ENCODE data around the gene DSCAM.

Gene DSCAM

DNA sequence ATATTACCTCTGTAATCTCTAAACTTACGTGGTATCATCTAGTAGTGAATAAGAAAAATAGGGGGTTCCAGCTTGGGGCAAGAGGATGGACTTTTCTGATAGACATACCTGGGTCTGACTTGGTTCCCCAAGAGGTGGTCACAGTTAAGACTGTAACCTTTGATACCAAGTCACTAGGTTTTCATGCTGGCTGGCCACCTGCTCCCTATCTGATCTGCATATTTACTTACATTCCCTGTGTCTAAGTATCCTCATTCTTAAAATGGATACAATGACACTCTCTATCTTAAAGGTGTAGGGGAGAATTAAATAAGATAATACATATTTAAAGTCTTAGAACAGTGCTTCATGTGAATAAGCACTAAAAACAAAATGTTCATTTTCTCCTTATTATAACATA lies 312.1 kb downstream of the DSCAM start:
- no peak for DNase-seq

- DNase-seq = no peak
Measured at GRCh38 chr21:40531431-40532110, 315.4 kb downstream of the DSCAM start.

DNA sequence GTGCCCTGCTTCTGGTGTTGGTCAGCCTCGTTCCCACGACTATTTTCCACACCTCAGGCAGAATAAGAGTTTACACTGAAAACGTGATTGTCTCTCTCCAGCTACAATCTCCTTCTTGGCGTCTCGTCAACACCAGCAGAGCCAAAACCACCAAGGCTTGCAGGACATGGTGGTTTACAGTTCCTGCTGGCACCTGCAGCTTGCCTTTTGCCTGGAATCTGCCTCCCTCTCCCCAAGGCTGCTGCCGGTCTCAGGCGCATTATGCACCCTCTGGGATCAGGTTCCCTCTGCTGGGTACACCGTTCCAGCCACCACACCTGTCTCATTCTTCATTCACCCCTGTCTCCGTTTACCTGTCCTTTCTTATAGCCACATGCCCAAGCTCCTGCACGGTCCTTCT lies 315.9 kb downstream of the DSCAM start:
- DNase-seq = no peak

DNA sequence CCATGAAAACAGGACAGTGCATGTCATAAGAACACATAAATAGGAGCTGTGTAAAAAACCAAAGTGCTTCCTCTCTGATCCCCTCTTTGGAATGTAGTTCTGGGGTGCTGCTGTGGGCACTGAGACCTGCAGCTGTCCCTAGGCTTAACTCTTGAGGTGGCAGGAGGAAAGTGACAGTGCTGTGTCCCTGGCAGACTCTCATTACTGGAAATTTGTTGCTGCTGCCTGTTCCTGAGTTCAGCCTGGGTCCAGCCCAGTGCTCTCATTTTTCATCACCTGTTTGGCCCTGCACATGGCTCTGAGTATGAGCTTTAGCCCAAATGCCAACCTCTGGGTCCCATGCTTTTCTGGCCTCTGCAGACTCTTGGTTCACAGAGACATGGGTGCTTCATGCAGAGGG lies 329.3 kb downstream of the DSCAM start:
- DNase-seq = no peak

DNA sequence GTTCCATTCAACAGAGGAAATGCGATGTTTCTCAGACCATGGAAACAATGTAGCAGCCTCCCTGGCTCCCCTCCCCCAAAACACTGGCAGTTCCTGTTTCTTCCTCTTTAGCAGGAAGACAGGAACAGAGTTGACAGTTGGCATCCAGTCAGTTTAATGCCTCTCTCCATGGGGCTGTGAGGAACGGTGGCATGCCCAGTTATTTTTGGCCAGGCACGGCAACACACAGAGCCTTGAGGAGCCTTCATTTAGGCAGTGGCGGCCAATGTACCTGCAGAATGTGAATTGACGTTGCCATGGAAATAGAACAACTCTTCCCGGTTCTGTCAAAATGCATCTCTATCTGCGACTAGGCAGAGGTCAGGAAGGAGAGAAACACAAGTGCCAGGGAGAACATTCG lies 330.6 kb downstream of the DSCAM start:
- no peak for DNase-seq

GRCh38 chr21:40512590-40512989 lies 334.4 kb downstream of the DSCAM start:
- no peak for DNase-seq

- DNase-seq = no peak
Measured at GRCh38 chr21:40507978-40508377, 339.0 kb downstream of the DSCAM start.

DNA sequence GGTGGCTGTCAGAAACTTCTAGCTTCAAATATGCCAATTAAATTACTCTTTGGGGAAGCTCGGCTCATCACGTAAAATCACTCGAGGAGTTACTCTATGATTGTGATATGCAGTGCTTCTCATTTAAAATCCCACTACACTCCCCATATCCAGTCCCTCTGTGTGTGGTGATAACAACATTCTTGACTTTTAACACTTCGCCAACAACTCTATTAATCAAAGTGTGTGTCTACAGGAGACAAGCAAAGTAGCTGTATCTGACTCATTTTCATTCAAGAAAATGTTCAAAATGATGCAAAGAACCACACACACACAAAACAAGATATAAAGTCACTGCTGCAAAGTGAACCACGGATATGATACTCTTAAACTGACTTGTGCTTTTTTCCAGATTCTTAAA lies 341.3 kb downstream of the DSCAM start:
- no peak for DNase-seq

DNA sequence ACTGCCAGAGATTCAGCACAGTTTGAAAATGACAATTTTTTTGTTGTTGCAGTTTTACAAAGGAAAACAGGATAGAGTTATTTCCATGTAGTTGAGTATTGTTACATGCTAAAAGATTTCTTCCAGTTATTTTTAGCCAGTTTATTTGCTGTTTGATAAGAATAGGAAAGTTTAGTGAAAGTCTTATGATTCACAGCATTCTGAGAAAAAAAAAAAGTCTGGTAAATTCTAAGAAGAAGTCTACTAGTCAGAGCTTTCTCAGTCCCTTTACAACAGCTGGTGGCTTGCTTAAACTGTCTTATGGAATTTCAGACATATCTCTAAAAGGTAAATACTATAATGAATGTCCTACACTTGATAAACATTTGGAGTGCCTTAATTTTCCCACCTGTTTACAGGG lies 341.7 kb downstream of the DSCAM start:
- no peak for DNase-seq

GRCh38 chr21:40504825-40505224 lies 342.1 kb downstream of the DSCAM start:
- no peak for DNase-seq

DNA sequence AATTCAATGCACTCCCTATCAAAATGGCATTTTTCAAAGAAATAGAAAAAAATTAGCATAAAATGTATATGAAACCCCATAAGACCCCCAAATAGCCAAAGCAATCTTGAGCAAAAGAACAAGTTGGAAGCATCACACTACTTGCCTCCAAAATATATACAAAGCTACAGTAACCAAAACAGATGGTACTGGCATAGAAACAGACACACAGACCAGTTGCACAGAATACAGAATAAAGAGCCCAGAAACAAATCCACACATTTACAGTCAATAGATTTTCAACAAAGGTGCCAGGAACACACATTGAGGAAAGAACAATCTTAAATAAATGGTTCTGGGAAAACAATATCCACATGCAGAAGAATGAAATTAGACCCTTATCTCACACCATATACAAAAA lies 350.8 kb downstream of the DSCAM start:
- DNase-seq = no peak

DNA sequence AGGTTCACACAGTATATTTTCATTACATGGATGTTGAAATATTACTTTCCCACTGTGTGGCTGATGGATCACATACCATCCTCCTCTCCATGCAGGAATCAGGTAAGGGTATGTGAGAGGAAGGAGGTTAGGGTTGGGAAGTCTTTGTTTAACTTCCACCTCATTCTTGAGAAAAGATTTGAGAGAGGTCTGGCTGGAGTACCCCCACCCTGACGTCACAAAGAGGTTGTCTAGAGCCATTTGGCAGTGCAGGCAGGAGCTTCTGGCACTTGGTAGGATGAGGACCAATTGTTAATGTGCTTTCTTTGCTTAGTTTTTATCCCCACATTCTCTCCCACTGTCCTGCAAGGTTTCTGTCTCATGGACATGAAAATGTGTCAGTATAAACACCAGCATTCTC lies 356.6 kb downstream of the DSCAM start:
- no peak for DNase-seq

GRCh38 chr21:40489001-40489400 lies 358.0 kb downstream of the DSCAM start:
- DNase-seq = no peak

GRCh38 chr21:40481764-40482163 lies 365.2 kb downstream of the DSCAM start:
- no peak for DNase-seq

GRCh38 chr21:40474513-40474912 lies 372.4 kb downstream of the DSCAM start:
- no peak for DNase-seq

DNA sequence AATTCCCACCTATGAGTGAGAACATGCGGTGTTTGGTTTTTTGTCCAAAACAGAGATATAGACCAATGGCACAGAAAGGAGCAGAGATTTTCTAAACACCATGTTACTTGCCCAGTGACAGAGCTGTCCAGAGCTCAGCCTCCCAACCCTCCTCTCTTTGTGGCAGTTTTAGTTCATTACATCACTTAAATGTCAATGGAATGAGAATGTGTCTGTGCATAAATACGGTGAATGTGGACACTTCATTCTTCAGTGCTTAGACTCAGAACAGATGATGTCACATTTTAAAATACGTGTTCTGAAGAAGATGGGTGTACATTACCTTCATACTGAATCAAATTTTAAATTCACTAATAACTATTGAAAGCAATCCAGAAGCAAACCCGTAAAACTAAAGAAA lies 374.9 kb downstream of the DSCAM start:
- no peak for DNase-seq

DNA sequence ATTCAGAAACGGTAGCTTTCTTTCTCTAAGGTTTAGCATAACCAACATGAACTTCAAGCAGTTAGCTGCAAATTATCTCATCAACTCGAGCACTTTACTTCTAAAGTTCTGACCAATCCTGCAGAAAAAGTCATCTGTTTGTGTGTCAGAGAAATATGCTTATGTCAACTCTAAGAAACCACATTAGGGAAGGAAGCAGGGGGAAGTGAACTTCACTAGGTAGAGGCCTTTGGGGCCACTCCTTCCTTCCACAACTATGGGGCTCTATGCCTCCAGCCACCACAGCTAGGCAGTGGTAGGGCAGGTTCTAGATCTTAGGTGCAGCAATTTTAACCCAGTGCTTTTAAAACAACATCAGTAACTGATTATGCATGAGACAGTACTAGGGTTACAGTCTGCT lies 375.9 kb downstream of the DSCAM start:
- no peak for DNase-seq

GRCh38 chr21:40466893-40467483 lies 380.0 kb downstream of the DSCAM start:
- no peak for DNase-seq

DNA sequence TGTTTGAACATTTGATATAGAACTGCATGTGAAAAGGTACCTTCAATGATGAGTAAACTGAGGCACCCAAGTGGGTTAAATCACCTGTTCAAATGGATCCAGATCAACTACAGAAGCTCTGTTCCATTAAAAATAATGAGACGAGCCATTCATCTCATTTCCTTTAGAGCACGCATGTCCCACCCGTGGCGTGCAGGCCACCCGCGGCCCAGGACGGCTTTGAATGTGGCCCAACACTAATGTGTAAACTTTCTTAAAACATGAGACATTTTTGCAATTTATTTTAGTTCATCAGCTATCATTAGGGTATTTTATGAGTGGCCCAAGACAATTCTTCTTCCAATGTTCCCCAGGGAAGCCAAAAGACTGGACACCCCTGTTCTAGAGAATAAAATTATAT lies 381.6 kb downstream of the DSCAM start:
- DNase-seq = no peak

GRCh38 chr21:40463176-40463575 lies 383.8 kb downstream of the DSCAM start:
- no peak for DNase-seq

- DNase-seq = no peak
Measured at GRCh38 chr21:40461008-40461407, 385.9 kb downstream of the DSCAM start.

DNA sequence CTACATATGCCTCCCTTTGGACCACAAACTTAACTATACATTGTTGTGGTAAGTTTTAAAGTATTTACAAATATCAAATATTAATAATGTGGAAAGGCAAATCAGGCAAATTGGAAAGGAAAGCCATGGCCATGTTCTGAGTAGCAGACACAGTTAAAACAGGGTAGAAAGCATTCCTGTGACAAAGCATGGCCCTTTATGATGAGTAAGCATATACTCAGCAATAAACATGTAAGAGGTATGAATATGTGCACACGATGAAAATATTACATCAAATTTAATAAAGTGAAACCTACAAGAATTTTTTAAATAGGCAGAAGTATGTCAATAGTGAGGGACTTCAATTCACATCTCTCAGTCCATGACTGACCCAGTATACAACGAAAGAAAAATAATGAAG lies 389.2 kb downstream of the DSCAM start:
- DNase-seq = no peak

DNA sequence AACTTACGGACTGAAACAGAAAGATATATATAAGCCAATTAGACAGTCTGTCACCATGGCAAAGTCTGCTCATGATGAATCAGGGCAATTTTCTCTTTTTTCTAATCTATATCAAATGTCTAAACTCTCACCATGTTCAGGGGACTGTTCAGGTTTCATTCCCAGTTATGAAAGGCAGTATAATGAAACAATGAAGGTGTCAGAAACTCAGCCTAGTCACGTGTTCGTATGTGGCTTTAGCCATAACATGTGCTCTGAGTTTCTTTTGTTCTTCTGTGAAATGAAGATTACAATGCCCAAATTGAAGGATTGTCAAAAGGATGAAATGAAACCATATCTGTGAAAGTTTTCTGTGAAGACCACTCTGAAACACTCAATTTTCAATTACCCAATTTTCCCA lies 392.9 kb downstream of the DSCAM start:
- DNase-seq = no peak

GRCh38 chr21:40453183-40453582 lies 393.8 kb downstream of the DSCAM start:
- no peak for DNase-seq

GRCh38 chr21:40452548-40452947 lies 394.4 kb downstream of the DSCAM start:
- no peak for DNase-seq

Measured in activated naive CD4-positive, alpha-beta T cell treated with anti-CD3 and anti-CD28 coated beads, Interleukin-2, amount 50 U/mL, for 16 hours (primary cell).